T-helper 2 cell (primary cell): ENCODE results near the gene ARHGEF9.
"Not testable (repeated sequence)": the region's sequence is repeated elsewhere in the genome, so short reads cannot be mapped to it uniquely, and the experiment has no call there.

ENCODE experiments used
- DNase-seq, 5 experiments: peaks; one replicate each; pipeline versions ENCODE4 v3.0.0 to v3.0.0-alpha.2; 2012 to 2022
- total RNA-seq, 2 donors: gene quantifications; one replicate each; lab custom pipeline; 2026; lab: John Stamatoyannopoulos, UW

The ARHGEF9 gene
- total RNA-seq: 12.2 to 23.8 reads per million in 2 donors

DNA sequence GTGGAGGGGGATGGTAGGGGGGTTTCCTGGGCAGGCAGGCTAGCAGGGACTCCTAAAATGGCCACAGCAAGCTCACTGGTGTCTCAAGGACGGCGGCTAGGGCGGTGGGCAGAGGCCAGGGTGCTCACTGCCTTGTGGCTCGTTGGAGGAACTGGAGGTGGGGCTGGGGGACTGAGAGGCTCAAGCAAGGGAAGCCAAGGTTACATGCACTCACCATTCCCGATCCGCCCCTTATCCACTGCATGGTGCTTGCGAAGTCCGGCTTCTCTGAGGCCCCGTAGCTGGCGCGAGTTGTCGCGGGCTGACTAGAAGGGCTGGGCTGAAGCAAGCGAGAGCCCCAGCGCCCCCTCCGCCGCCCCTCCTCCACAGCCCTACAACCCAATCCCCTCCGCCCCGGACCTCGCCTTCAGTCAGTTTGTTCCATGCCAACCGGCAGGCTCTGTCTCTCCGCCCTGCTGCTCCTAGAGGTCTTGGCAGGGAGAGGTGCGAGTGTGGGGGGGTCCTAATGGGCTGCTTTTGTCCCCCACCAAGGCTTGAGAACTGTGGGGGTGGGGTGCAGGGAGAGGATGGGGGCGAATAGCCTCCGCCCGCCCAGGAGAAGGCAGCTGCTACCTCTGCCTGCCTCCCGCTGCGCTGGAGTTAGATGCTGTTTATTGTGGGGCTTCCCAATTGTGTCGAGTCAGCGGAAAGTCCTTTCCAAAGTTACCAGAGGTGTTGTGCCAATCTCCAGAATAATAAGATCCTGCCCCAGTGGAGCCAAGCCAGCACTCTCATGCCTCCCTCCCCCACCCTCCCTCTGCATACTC, at the start of gene ARHGEF9:
TSS of gene ARHGEF9 (minus strand) at position 313 of the 806 bp plus-strand sequence. CDS start at position 244, 69 bp downstream.
- DNase-seq: no peak

DNA sequence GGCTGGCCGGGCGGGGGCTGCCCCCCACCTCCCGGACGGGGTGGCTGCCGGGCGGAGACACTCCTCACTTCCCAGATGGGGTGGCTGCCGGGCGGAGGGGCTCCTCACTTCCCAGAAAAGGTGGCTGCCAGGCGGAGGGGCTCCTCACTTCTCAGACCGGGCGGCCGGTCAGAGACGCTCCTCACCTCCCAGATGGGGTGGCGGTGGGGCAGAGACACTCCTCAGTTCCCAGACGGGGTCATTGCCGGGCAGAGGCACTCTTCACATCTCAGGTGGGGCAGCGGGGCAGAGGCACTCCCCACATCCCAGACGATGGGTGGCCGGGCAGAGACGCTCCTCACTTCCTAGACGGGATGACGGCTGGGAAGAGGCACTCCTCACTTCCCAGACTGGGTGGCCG, 40.4 kb upstream of the ARHGEF9 start:
- not testable (repeated sequence) for DNase-seq

DNA sequence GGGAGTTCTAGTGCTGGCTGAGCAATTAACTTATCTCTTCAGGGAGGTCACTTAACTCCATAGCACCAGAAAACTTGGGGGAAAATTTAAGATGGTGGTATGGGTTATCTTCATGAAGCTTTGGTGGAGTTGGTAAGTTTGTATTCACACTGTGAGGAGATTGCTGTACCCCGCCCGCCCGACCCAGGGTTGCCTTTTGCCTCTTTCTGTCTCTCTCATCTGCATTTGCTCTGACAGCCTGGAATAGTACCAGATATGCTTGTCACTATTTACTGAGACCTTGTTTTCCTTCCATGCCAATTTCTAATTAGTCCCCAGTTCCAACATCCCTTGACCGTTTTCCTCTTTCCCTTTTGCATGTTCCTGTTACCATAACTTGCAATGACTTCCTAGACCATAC, 33.1 kb upstream of the ARHGEF9 start:
- DNase-seq: no peak

DNA sequence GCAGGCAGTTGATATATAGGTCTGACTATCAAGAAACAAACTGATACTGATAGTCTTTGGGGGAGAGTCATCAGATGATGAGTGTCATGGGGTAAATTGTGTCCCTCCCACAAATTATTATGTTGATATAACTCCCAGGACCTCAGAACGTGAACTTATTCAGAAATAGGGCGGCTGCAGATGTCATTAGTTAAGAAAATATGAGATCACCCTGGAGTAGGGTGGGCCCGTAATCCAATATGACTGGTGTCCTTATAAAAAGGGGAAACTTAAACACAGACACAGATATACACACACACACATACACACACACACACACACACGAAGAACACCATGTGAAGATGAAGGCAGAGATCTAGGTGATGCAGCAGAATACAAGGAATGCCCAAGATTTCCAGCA, 32.7 kb upstream of the ARHGEF9 start:
- DNase-seq: no peak

DNA sequence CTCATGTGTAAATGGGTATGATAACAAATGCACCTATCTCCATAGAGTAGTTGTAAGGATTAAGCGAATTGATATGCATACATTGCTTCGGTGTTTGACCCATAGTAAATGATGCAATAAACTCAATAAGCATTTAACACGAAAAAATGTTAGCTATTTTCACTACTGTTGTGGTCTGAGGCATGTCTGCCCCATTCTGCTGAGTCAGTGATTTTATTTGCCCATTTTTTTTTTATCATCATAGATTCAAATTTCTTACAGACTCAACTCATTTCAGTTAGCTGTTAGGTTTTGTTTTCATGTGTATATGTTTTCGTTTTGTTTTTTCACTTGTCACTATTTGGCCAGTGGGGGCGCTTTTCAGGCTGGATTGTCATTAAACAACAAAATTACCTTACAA, 27.8 kb upstream of the ARHGEF9 start:
- no peak for DNase-seq

DNA sequence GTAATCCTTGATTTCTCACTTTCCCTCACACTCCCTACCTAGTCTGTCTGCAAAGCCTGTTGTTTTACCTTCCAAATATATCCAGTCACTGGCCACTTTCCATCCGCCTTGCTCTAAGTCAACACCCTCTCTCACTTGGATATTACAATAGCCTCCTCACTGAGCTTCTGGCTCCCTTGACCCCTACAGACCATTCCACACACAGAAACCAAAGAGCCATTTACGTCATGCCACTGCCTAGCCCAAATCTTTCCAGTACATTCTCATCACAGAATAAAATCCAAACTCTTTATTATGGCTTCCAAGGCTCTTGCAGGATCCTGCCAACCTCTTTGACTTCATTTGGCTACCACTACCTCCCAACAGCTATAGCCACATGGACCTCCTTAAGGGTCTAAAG, 25.7 kb upstream of the ARHGEF9 start:
- DNase-seq: no peak

DNA sequence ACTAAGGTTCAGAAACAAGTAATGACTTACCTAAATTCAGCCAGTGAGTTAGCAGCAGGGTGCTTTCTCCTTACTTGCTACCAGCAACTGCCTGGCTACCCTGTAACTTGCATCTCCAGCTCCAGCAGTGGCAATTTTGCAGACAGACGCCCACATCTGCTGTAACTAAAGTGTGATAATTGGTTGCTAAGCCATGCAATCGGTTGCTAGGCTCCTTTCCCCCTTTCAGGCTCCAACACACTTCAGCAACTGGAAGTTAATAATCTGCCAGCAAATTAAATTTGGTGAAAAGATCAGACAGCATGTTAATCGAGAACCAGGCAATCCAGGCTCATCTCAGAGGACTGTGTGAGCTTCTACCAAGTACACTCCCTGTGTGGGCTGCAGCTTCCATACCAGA, 24.2 kb upstream of the ARHGEF9 start:
- no peak for DNase-seq

DNA sequence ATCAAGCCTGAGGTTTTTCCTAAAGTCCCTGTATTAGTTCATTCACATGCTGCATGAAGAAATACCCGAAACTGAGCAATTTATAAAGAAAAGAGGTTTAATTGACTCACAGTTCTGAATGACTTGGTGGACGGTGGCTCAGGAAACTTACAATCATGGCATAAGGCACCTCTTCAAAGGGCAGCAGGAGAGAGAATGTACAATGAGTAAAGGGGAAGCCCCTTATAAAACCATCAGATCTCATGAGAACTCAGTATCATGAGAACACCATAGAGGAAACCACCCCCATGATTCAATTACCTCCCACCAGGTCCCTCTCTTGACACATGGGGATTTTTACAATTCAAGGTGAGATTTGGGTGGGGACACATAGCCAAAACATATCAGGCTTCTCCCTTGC, 10.4 kb upstream of the ARHGEF9 start:
- DNase-seq: not testable (repeated sequence)

DNA sequence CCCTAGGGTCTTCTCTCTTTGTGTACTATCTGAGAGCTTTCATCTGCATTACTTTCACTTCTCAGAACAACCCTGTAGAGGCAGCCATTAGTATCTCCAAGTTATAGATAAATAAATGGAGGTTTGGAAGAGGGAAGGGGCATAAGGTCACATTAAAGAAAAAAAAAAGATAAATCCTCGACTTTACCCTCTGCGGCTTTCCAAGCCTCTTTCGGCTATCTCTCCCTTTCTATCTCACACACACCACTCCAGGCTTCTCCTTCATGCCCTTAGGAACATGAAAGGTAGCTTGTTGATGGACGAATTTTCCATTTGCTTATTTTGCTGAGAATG, 660 bp upstream of the ARHGEF9 start:
- DNase-seq: no peak

DNA sequence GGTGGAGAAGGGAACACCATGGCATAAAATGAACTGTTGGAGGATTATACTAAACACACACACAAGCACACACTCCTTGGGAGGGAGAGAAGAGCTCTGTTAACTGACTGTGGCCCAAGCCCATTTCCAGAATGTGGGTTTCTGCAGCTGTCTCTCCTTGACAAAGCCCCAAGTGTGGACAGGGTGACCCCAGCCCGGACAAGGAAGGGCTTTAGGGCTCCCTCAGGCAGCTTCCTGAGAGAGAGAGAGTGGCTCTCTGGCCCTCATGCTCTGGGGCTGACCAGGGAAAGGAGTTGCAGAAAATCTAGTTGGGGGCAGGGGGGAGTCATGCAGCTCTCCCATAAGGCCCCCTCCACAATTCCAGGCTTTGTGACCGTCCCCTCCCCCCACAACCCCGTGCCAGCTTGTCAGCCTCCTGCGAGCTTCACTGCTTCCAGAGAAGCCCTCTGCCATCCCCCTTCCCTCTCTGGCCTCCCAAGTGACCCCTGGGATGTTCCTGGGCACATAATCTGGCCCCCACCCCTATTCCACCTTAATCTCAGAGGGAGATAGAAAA, 590 bp downstream of the ARHGEF9 start:
- no peak for DNase-seq

DNA sequence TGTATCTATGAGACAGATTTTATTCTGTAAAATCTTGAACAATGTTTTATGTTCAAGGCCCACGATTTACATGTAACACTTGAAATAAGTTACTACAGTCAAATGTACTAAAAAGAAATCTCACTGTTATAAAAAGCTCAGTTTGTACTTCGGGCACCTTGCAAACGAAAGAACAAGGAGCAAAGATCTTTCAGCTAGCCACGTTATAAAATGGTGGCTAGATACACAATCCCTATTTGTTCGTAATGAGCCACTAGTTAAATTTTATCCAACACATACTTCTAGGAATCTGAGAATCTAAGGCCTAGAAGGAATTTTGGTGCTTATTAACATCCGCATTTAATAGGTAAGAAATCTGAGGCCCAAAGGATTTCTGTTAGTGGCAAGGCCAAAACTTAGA, 2.5 kb downstream of the ARHGEF9 start:
- DNase-seq: no peak

DNA sequence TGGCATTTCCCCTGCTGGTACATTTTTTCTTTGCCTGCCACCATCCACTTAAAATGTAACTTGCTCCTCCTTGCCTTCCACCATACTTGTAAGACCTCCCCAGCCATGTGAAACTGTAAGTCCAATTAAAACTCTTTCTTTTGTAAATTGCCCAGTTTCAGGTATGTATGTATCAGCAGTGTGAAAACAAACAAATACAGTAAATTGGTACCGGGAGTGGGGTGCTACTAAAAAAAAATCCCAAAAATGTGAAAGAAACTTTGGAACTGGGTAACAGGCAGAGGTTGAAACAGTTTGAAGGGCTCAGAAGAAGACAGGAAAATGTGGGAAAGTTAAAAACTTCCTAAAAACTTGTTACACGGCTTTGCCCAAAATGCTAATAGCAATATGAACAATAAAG, 16.3 kb downstream of the ARHGEF9 start:
- DNase-seq: no peak

DNA sequence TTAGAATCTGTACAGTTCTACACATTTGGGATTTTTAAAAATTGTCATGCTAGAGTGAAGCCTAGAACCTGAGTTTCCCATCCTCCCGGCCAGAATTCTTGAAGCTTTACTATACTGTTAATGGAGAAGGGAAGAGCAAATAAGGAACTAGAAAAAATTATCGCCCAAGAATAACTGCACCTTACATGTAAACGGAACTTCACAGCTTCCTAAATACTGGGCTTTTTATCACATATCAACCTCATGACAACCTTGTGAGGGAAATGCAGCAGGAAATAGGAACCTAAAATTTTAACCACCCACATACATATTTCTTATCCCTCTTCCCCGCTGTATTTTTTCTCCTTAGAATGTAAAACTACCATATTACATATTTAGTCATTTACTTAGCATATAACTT, 19.3 kb downstream of the ARHGEF9 start:
- no peak for DNase-seq

DNA sequence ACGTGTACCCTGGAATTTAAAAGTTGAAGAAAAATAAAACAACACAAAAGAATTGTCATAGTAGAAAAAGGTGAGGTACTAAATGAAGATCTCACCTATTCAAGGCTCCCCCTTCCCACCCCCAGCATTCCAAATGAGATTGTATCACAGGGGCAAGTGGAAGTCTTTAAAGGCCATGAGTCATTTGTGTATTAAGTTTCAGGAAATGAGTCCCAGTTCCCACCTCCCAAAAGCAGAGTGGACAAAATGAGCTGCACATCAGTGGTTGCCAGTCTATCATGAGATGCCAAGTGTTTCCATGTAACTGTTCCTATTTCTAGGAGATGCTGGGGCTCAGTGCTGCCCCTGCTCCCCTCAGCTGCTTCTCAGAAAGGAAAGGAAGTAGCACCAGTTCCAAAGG, 20.1 kb downstream of the ARHGEF9 start:
- DNase-seq: no peak

DNA sequence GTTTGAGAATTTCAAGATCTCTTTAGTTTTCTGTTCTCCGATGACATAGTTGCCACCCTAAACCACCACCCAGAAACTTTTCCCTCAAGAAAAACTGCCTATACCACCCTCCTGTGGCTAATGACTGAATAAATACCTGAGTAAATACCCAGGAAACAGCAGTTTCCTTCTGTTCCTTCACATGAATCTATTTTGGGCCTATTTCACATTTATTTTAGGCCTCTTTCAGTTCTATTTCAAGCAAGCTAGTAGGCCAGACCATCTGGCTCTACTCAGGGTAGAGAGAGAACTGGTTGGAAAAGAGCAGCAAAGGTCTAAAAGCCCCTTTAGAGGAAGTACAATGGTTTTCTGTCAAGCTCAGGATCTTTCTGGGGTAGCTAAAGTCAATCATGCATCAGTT, 23.4 kb downstream of the ARHGEF9 start:
- DNase-seq: peak in 1 of 5 experiments; percentile 29

DNA sequence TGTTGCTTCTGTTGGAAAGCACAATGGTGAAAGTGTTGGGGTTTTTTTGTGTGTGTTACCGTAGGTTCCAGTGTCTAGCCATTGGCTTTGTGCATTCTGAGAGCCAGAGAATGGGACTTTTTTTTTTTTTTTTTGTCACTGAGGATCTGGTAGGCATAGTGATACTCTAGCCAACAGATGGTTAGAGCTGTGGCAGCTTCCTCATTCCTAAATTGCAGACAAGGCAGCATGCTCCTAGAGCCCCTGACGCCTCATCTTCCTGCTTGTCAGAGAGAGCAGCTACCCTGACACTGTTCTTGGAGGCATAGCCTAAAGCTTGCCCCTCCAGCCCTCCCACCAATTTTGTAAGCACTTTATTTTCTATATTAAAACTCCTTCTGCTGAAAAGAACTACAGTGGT, 27.0 kb downstream of the ARHGEF9 start:
- no peak for DNase-seq

DNA sequence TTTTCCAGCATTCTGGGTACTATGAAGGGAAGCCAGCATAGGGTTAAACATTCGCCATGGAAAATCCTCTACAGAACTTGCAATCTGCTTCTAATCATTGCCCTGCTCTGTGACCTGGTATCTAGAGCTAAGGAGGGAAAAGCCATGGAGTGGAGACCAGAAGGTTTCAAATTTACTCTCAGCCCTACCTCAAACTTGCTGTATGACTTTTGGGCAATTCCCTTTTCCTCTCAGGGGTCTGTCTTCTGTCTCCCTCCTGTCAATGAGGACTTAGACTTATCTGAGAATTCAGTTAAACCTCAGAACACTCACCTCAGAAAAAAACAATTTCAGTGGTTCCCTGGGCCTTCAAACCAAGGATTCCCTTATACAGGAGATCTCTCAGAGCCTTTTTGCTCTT, 29.1 kb downstream of the ARHGEF9 start:
- DNase-seq: peak in 1 of 5 experiments; percentile 61

DNA sequence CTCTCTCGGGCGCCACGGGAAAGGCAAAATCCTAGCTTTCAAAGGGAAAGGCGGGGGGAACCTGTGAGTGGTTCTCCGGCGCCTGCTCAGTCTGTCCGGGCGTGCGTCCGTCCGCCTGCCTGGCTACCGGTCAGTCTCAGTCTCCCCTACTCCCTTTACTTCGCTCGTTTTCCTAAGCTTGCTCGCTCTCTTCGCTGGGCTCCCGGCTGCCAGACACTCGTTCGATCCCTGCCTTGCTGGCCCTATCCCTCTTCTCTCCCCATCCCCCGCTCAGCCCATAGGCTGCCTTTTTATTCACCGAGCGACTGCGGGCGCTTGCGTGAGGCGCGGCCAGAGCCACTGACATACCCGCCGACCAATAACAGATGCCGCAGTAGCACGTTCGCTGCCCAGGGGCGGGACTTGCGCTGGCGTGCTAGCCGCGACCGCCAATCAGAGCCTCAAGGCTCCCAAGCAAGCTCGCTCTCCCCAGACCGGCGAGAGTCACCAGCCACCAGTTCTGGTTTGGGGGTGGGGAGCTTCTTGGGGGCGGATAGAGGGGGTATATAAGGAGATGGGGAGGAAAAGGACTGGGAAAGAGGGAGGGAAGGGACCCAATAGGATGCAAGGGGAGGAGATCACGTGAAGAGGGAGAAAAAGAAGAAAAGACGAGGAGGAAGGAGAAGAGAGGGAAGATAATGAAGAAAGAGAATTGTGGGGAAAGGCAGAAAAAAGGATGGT, 30.0 kb downstream of the ARHGEF9 start:
- peak; percentile 60 to 97 (median 80) for DNase-seq

DNA sequence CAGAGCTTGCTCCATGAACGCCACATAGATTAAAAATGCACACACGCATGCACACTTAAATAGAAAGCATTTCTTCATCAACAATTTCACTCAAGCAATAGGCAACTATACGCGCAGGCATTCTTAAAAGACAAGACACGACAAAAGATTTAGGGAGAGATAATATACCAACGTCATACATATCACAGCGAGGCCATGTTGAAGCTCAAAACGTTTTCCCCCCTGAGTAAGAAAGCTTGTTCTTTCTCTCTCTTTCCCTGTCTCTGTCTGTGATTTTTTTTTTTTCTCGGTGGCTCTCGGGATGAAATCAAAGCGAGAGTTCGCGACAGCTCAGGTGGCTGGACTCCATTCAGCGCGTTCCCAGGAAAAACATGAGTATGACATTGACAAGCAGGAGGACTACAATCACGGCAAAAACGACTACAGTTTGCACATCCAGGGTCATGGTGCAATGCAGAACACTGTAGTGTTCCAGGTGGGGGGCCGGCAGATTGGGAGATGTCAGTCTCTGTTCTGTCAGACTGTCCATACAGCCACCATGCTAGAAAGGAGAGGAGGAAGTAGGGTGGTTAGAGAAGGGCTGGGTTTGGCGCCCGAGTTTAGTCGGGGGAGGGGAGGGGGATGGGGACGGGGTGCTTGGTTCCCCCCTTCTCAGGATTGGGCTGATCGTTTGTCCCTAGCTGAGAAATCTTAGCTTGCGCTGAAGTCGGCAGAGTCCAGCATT, 30.7 kb downstream of the ARHGEF9 start:
- peak in 3 of 5 experiments; percentile 15 to 75 (median 21) for DNase-seq

DNA sequence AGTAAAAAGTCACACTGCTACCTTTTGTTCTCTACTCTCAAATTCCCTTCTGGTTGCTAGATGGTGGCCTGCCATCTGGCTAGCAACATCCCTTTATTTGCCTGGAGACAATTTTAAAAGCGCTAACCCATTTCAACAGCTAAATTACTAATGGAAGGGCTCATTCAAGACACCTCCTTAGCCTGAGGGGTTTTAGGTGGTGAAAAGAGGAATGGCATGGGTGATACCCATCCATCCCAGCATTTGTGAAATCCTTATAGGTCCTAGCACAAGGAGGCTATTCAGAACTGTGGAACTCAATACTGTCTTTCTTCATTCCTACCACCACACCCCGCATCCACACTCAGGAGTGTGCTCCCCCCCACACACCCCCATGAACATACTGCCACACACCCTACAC, 33.5 kb downstream of the ARHGEF9 start:
- no peak for DNase-seq

DNA sequence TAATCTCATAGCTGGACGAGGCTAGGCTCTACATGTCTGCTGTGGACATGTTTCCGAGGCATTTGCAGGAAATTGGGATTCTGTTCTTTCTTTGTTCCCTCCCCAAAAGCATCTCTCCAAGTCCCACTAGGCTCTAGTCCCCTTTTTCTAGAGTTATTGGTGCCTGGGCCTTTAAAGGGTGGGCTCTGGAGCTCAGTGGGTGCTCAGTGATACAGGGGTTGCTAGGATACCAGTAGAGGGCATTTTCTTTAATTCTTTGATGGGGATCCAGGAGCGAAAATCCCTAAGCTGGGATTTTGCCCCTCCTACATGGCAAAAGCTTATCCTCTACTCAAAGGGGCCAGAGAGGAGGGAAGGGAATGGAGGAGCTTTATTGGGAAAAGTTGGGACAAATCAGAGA, 34.2 kb downstream of the ARHGEF9 start:
- DNase-seq: no peak

DNA sequence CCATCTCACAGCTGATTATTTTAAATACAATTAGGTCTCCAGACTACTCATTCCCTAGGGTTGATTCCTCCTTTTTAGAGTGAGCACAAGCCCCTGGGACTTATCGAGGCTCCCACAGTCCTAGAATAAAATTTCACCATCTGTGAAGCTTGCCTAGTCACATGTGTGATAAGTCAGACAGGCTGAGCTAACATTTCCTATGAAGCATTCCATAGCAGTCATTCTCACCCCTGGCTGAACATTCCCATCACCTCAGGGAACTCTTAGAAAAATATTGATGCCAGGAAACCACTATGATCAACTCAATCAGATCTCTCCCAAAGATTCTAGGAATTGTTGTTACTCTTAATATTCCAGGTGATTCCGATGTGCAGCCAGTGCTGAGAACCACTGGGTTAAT, 37.7 kb downstream of the ARHGEF9 start:
- DNase-seq: no peak

DNA sequence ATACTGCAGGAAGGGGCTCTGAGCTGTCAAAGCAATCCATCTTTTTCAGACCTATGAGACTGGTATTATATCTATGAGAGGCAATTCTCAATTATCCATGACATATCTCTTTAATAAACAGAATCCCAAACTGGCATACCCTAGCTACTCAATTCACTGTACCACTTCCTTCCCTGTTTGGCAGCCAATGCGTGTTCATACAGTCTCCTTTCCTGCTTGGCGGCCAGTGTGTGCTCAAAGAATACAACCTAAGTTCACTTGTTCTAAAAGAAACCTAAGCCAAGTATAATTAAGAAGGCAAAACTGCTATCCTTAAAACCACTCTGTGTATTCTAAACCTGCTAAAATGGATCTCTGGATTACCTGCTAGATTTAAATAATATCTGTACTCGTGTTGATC, 38.3 kb downstream of the ARHGEF9 start:
- DNase-seq: peak in 1 of 5 experiments; percentile 16
